BJ (cell line): ENCODE results near the gene RTL9. TPM values are rescaled to one million over a fixed set of nuclear protein-coding genes. Genes with fewer than 3 reads are reported as not detected.
"Not testable (repeated sequence)": the region's sequence is repeated elsewhere in the genome, so short reads cannot be mapped to it uniquely, and the experiment has no call there.

Source experiments
- CTCF ChIA-PET: fragments of 350-600 bp; formaldehyde crosslinking; extraction: SDS; loops from one replicate; lab custom pipeline; 2021; ENCODE audit warnings: antibody characterized with exemption, inconsistent platforms; lab: Yijun Ruan, JAX
- POLR2A ChIA-PET: fragments of 300-600 bp; sonication (Branson Sonifier 250); formaldehyde crosslinking; extraction: SDS; loops from one replicate; lab custom pipeline; 2021; ENCODE audit warnings: antibody characterized with exemption; lab: Charles Lee
- DNase-seq: peaks from one replicate; pipeline ENCODE4 v3.0.0-alpha.2; 2011; ENCODE audit warnings: low read depth
- H3K27me3 ChIP-seq: 2 replicates; pipeline ENCODE4 v1.6.0; 2011; ENCODE audit warnings: low read length; ENCODE audit not compliant: control insufficient read depth, insufficient read depth
- H3K36me3 ChIP-seq: 2 replicates; pipeline ENCODE4 v1.5.1; 2011; ENCODE audit warnings: low read length; ENCODE audit not compliant: control insufficient read depth, insufficient read depth
- H3K4me3 ChIP-seq: 2 replicates; pipeline ENCODE4 v1.5.1; 2011; ENCODE audit warnings: low read depth, mild to moderate bottlenecking, control low read depth, low read length
- CTCF ChIP-seq: IDR thresholded peaks from 2 replicates; pipeline ENCODE4 v1.5.1; 2011; ENCODE audit warnings: low read depth, mild to moderate bottlenecking, control low read depth, inconsistent platforms, low read length, moderate library complexity; ENCODE audit not compliant: insufficient read depth
- polyA plus RNA-seq: library from polyadenylated mRNA; depleted of rRNA; stranded (reverse); fragments of >200 nt; gene quantifications from 2 replicates; pipeline ENCODE4 v1.2.3, GENCODE V29; 2011

The RTL9 gene
- polyA plus RNA-seq, 1 experiment = 0.16 TPM

GRCh38 chrX:110327336-110327735, 31.3 kb upstream of the RTL9 start:
- Histone ChIP-seq H3K27me3 (no peaks in the 10 kb centered on the region), H3K4me3 (no peak overlapping the region), H3K36me3 (no peaks in the 10 kb centered on the region)
- ChIA-PET POLR2A (no interaction called here), CTCF (interaction anchor here (0.5 kb wide), 1 partner anchor 221 kb away, joined by 6 read pairs; no protein-coding TSS in a partner anchor)
- DNase-seq = no peak
- TF ChIP-seq CTCF = no peak

DNA sequence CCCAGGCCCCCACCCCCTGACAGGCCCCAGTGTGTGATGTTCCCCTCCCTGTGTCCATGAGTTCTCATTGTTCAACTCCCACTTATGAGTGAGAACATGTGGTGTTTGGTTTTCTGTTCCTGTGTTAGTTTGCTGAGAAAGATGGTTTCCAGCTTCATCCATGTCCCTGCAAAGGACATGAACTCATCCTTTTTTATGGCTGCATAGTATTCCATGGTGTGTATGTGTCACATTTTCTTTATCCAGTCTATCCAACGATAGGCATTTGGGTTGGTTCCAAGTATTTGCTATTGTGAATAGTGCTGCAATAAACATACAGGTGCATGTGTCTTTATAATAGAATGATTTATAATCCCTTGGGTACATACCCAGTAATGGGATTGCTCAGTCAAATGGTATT, 30.0 kb upstream of the RTL9 start:
- H3K36me3 ChIP-seq, H3K4me3 ChIP-seq, POLR2A ChIA-PET, DNase-seq, H3K27me3 ChIP-seq, CTCF ChIA-PET: not testable (repeated sequence)

- no peaks in the 10 kb centered on the region for H3K27me3 ChIP-seq
- no peak overlapping the region for H3K4me3 ChIP-seq
- ChIA-PET POLR2A (no interaction called here), CTCF (no interaction called here)
- H3K36me3 ChIP-seq = no peaks in the 10 kb centered on the region
- DNase-seq = no peak
- TF ChIP-seq CTCF = no peak
These were observed 27.1 kb upstream of the RTL9 start for GRCh38 chrX:110331444-110332030.

GRCh38 chrX:110333458-110333857, 25.2 kb upstream of the RTL9 start:
- DNase-seq, H3K27me3 ChIP-seq, H3K36me3 ChIP-seq, POLR2A ChIA-PET, H3K4me3 ChIP-seq: not testable (repeated sequence)
- CTCF ChIA-PET = interaction anchor here (1.2 kb wide), 1 partner anchor 75 kb away, joined by 3 read pairs; no protein-coding TSS in a partner anchor

DNA sequence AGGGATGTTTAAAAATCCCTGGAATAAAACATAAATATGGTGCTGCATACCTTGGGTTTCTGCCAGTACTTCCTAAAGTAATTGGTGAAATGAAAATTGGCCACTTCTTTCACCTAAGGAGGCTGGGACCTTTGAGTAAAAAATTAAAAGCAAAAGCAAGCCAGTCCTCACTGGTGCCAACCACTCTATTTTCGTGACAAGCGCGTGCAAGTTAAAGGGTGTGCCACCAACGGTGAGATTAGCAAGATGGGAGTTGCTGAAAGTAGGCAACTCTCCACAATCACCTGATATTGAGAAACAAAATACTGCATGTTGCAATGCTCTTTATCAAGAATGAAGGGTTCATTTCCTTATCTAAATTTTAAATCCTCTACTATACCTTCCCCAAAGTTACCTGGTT, 19.7 kb upstream of the RTL9 start:
- ChIA-PET POLR2A (no interaction called here), CTCF (no interaction called here)
- Histone ChIP-seq H3K36me3 (no peaks in the 10 kb centered on the region), H3K4me3 (no peak overlapping the region), H3K27me3 (no peaks in the 10 kb centered on the region)
- DNase-seq = no peak
- no peak for TF ChIP-seq CTCF

DNA sequence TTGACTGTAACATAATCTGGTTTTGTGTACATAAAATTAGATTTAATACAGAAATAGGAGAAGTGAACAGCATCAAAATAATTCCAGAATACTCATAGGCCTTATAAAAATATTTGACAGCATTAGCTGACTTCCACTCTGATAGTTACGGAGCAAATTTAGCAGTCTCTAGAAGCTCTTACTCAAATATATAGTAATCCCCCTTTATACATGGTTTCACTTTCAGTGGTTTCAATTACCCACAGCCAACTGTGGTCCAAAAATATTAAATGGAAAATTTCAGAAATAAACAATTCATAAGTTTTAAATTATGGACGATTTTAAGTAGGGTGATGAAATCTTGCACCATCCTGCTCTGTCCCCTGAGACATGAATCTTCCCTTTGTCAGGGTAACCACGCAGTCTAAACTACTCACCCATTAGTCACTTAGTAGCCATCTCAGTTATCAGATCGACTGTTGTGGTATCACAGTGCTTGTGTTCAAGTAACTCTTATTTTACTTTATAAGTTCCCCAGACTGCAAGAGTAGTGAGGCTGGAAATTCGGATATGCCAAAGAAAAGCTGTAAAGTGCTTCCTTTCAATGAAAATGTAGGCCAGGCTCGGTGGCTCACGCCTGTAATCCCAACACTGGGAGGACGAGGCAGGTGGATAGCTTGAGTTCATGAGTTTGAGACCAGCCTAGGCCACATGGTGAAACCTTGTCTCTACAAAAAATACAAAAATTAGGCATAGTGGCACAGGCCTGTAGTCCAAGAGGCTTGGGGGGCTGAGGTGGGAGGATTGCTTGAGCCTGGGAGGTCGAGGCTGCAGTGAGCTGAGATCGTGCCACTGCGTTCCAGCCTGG, 17.2 kb upstream of the RTL9 start:
- no peak for TF ChIP-seq CTCF
- DNase-seq = peak; percentile 63
- Histone ChIP-seq H3K27me3 (no peaks in the 10 kb centered on the region), H3K4me3 (no peak overlapping the region), H3K36me3 (no peaks in the 10 kb centered on the region)
- CTCF ChIA-PET = interaction anchor here (1.3 kb wide), 1 partner anchor 68 kb away, joined by 3 read pairs; no protein-coding TSS in a partner anchor
- POLR2A ChIA-PET = interaction anchor here (0.6 kb wide), 1 partner anchor 42 kb away, joined by 4 read pairs; no protein-coding TSS in a partner anchor
